Adipose tissue (tissue), 3 donors: ENCODE results near the gene ETS1. TPM values are rescaled to one million over a fixed set of nuclear protein-coding genes. Genes with fewer than 3 reads are reported as not detected.

Experiments used
- H3K27ac ChIP-seq: one replicate; pipeline ENCODE4 v1.5.1; 2013; ENCODE audit warnings: low read depth, low read length
- WGBS, 3 donors: extraction: QIAGEN DNeasy Blood & Tissue Kit; methylation state at CpG; one replicate each; pipeline ENCODE4 v1.1.7; 2013; 5-methylcytosine and 5-hydroxymethylcytosine counted together
- polyA plus RNA-seq, 3 donors: library from polyadenylated mRNA; stranded (reverse); fragments of 200-250 nt; gene quantifications; one replicate each; pipeline ENCODE4 v1.2.3, GENCODE V29; 2013
- donor health status: healthy with polysubstance abuse.
- donor health status: Bipolar disorder and iron deficiency.
- donor health status: healthy.

The ETS1 gene
- polyA plus RNA-seq, 3 donors, result 13.7 to 89.4 (median 51.5) TPM

- H3K27ac ChIP-seq, result no peak overlapping the region
- 69 to 80% (median 78%) methylated on average over 4 of the region's 4 CpGs for WGBS, 3 donors
These were observed 118.1 kb downstream of the ETS1 start for GRCh38 chr11:128469220-128469619.

- 80 to 89% (median 88%) methylated on average over 1 of the region's 1 CpG for WGBS, 3 donors
- H3K27ac ChIP-seq, result no peak overlapping the region
These were observed 119.2 kb downstream of the ETS1 start for GRCh38 chr11:128468111-128468510.

- no peak overlapping the region for H3K27ac ChIP-seq
- 58 to 78% (median 70%) methylated on average over 9 of the region's 9 CpGs for WGBS, 3 donors
These were observed 119.7 kb downstream of the ETS1 start for GRCh38 chr11:128467610-128468041.

- H3K27ac ChIP-seq, result peak overlapping the region; percentile 65
- WGBS, 3 donors, result 82 to 93% (median 88%) methylated on average over 6 of the region's 6 CpGs
These were observed 120.3 kb downstream of the ETS1 start for GRCh38 chr11:128467041-128467440.

- 79 to 91% (median 82%) methylated on average over 15 of the region's 15 CpGs for WGBS, 3 donors
- H3K27ac ChIP-seq, result no peak overlapping the region
These were observed 121.2 kb downstream of the ETS1 start for GRCh38 chr11:128465946-128466705.

GRCh38 chr11:128465531-128465930, 121.8 kb downstream of the ETS1 start:
- no peak overlapping the region for H3K27ac ChIP-seq
- WGBS, 3 donors, result 84 to 93% (median 88%) methylated on average over 9 of the region's 9 CpGs

GRCh38 chr11:128464878-128465450, 122.4 kb downstream of the ETS1 start:
- no peak overlapping the region for H3K27ac ChIP-seq
- WGBS, 3 donors, result 68 to 83% (median 68%) methylated on average over 10 of the region's 10 CpGs

GRCh38 chr11:128463979-128464378, 123.4 kb downstream of the ETS1 start:
- H3K27ac ChIP-seq, result no peak overlapping the region
- WGBS, 3 donors, result 66 to 73% (median 66%) methylated on average over 3 of the region's 3 CpGs

GRCh38 chr11:128463371-128463829, 124.0 kb downstream of the ETS1 start:
- no peak overlapping the region for H3K27ac ChIP-seq
- WGBS, 3 donors, result 66 to 73% (median 66%) methylated on average over 8 of the region's 8 CpGs

GRCh38 chr11:128462922-128463321, 124.4 kb downstream of the ETS1 start:
- H3K27ac ChIP-seq, result no peak overlapping the region
- WGBS, 3 donors, result 63 to 72% (median 66%) methylated on average over 4 of the region's 4 CpGs

GRCh38 chr11:128462189-128462588, 125.2 kb downstream of the ETS1 start:
- no peak overlapping the region for H3K27ac ChIP-seq
- 92 to 95% (median 94%) methylated on average over 13 of the region's 13 CpGs for WGBS, 3 donors

GRCh38 chr11:128458321-128458720, 129.0 kb downstream of the ETS1 start:
- no peak overlapping the region for H3K27ac ChIP-seq
- WGBS, 3 donors, result 43 to 77% (median 61%) methylated on average over 5 of the region's 5 CpGs

GRCh38 chr11:128457874-128458273, 129.5 kb downstream of the ETS1 start:
- WGBS, 3 donors, result 87 to 94% (median 92%) methylated on average over 3 of the region's 3 CpGs
- no peak overlapping the region for H3K27ac ChIP-seq

- H3K27ac ChIP-seq, result no peak overlapping the region
- WGBS, 3 donors, result 85 to 88% (median 86%) methylated on average over 8 of the region's 8 CpGs
These were observed 130.6 kb downstream of the ETS1 start for GRCh38 chr11:128456566-128457268.

- 55 to 84% (median 66%) methylated on average over 5 of the region's 5 CpGs for WGBS, 3 donors
- H3K27ac ChIP-seq, result no peak overlapping the region
These were observed 131.6 kb downstream of the ETS1 start for GRCh38 chr11:128455766-128456165.

- 70 to 76% (median 74%) methylated on average over 5 of the region's 5 CpGs for WGBS, 3 donors
- H3K27ac ChIP-seq, result no peak overlapping the region
These were observed 133.7 kb downstream of the ETS1 start for GRCh38 chr11:128453444-128454336.

- H3K27ac ChIP-seq, result no peak overlapping the region
- WGBS, 3 donors, result 34 to 69% (median 50%) methylated on average over 26 of the region's 26 CpGs
These were observed 135.5 kb downstream of the ETS1 start for GRCh38 chr11:128451652-128452470.
